Tibial nerve (tissue), 4 donors: ENCODE results near the gene TRAPPC3L. TPM values are rescaled to one million over a fixed set of nuclear protein-coding genes. Genes with fewer than 3 reads are reported as not detected.

ENCODE experiments used
- DNase-seq, 2 donors: peaks; one replicate each; pipeline ENCODE4 v3.0.0-alpha.2; 2019; ENCODE audit warnings: low spot score in 2 of 2
- H3K27ac ChIP-seq, 4 donors: fragments of 200-600 bp; sonication (generic) in 3 of 4; one replicate each; pipeline ENCODE4 v1.5.1; 2017 to 2019; ENCODE audit warnings: mild to moderate bottlenecking in 1 of 4
- H3K27me3 ChIP-seq, 2 donors: fragments of 200-600 bp; sonication (generic) in 1 of 2; one replicate each; pipeline versions ENCODE4 v1.5.1 to v1.6.0; 2017 to 2019
- H3K36me3 ChIP-seq, 3 donors: fragments of 200-600 bp; sonication (generic); one replicate each; pipeline ENCODE4 v1.5.1; 2018 to 2019
- H3K4me1 ChIP-seq, 4 donors: fragments of 200-600 bp; sonication (generic) in 3 of 4; one replicate each; pipeline ENCODE4 v1.5.1; 2017 to 2019
- H3K4me3 ChIP-seq, 4 donors: fragments of 200-600 bp; sonication (generic) in 3 of 4; one replicate each; pipeline ENCODE4 v1.5.1; 2017 to 2019; ENCODE audit warnings: mild to moderate bottlenecking in 1 of 4, moderate library complexity in 1 of 4
- H3K9me3 ChIP-seq, 4 donors: fragments of 200-600 bp; sonication (generic) in 3 of 4; one replicate each; pipeline ENCODE4 v1.5.1; 2017 to 2019
- CTCF ChIP-seq, 5 experiments: fragments of 200-600 bp in 3 of 5; fragments of 450-650 bp in 2 of 5; sonication (generic) in 3 of 5; IDR thresholded peaks; one replicate each; pipeline ENCODE4 v1.5.1; 2016 to 2019; ENCODE audit warnings: antibody characterized with exemption in 5 of 5, mild to moderate bottlenecking in 3 of 5, moderate library complexity in 2 of 5
- EP300 ChIP-seq, 2 donors: sonication (generic); formaldehyde crosslinking; IDR thresholded peaks; one replicate each; pipeline ENCODE4 v1.6.1; 2017; ENCODE audit warnings: antibody characterized with exemption in 2 of 2, mild to moderate bottlenecking in 1 of 2
- POLR2A ChIP-seq, 2 donors: fragments of 450-650 bp; IDR thresholded peaks; one replicate each; pipeline ENCODE4 v1.6.1; 2017; ENCODE audit warnings: antibody characterized with exemption in 2 of 2, mild to moderate bottlenecking in 2 of 2, moderate library complexity in 2 of 2
- WGBS, 2 donors: methylation state at CpG; one replicate each; pipeline ENCODE4 v1.1.5; 2018; 5-methylcytosine and 5-hydroxymethylcytosine counted together
- total RNA-seq, 4 donors: library from RNA; depleted of rRNA; stranded (reverse); fragments of >200 nt; gene quantifications; one replicate each; pipeline ENCODE4 v1.1.0, GENCODE V29; 2016

TRAPPC3L gene
- total RNA-seq, 4 donors from 2014 or later, result 0.21 TPM; not detected in 3

- no peaks in the 10 kb centered on the region for H3K27me3 ChIP-seq
- no peaks in the 10 kb centered on the region for H3K9me3 ChIP-seq
- TF ChIP-seq CTCF (IDR thresholded peaks at IDR 0.05) (no peak), EP300 (IDR thresholded peaks at IDR 0.05) (no peak), POLR2A (IDR thresholded peaks at IDR 0.05) (no peak)
- no peaks in the 10 kb centered on the region for H3K36me3 ChIP-seq
- H3K4me3 ChIP-seq, result no peak overlapping the region
- peak overlapping the region in 1 of 4 donors; percentile 63 for H3K27ac ChIP-seq
- DNase-seq, result no peak
- 87 to 93% methylated on average over 3 of the region's 3 CpGs for WGBS, 2 donors
- peaks cover 0 to 29% (median 0%) of the 10 kb centered on the region in 4 donors for H3K4me1 ChIP-seq
These were observed 15.8 kb downstream of the TRAPPC3L start for GRCh38 chr6:116529466-116530290.

GRCh38 chr6:116528780-116529179 lies 16.7 kb downstream of the TRAPPC3L start:
- WGBS, 2 donors, result 25 to 28% methylated on average over 3 of the region's 3 CpGs
- DNase-seq, result no peak
- H3K27me3 ChIP-seq, result no peaks in the 10 kb centered on the region
- H3K9me3 ChIP-seq, result no peaks in the 10 kb centered on the region
- peak overlapping the region in 2 of 4 donors; percentile 29 to 63 for H3K27ac ChIP-seq
- H3K4me1 ChIP-seq, result peaks cover 0 to 29% (median 0%) of the 10 kb centered on the region in 4 donors
- TF ChIP-seq CTCF (IDR thresholded peaks at IDR 0.05) (no peak), EP300 (IDR thresholded peaks at IDR 0.05) (no peak), POLR2A (IDR thresholded peaks at IDR 0.05) (no peak)
- H3K4me3 ChIP-seq, result no peak overlapping the region
- no peaks in the 10 kb centered on the region for H3K36me3 ChIP-seq

- H3K27me3 ChIP-seq, result no peaks in the 10 kb centered on the region
- peak overlapping the region in 2 of 4 donors; percentile 29 to 63 for H3K27ac ChIP-seq
- TF ChIP-seq EP300 (IDR thresholded peaks at IDR 0.05) (no peak), POLR2A (IDR thresholded peaks at IDR 0.05) (no peak), CTCF (IDR thresholded peaks at IDR 0.05) (no peak)
- WGBS, 2 donors, result 29 to 49% methylated on average over 1 of the region's 1 CpG
- no peak for DNase-seq
- no peaks in the 10 kb centered on the region for H3K36me3 ChIP-seq
- no peaks in the 10 kb centered on the region for H3K9me3 ChIP-seq
- H3K4me3 ChIP-seq, result no peak overlapping the region
- H3K4me1 ChIP-seq, result peaks cover 0 to 29% (median 0%) of the 10 kb centered on the region in 4 donors
These were observed 17.4 kb downstream of the TRAPPC3L start for GRCh38 chr6:116528133-116528532.

GRCh38 chr6:116524236-116524635 lies 21.2 kb downstream of the TRAPPC3L start:
- DNase-seq, result no peak
- no peak for TF ChIP-seq EP300 (IDR thresholded peaks at IDR 0.05)
- no peak for TF ChIP-seq CTCF (IDR thresholded peaks at IDR 0.05)
- TF ChIP-seq POLR2A (IDR thresholded peaks at IDR 0.05), result no peak
- Histone ChIP-seq H3K27me3 (no peaks in the 10 kb centered on the region), H3K4me1 (peaks cover 0 to 16% (median 0%) of the 10 kb centered on the region in 4 donors), H3K36me3 (peaks cover 0 to 2% (median 0%) of the 10 kb centered on the region in 3 donors), H3K27ac (no peak overlapping the region), H3K4me3 (no peak overlapping the region), H3K9me3 (no peaks in the 10 kb centered on the region)
- WGBS, 2 donors, result 60 to 88% methylated on average over 2 of the region's 2 CpGs

GRCh38 chr6:116522896-116523295 lies 22.6 kb downstream of the TRAPPC3L start:
- 89 to 93% methylated on average over 2 of the region's 2 CpGs for WGBS, 2 donors
- H3K4me1 ChIP-seq, result peaks cover 0 to 7% (median 0%) of the 10 kb centered on the region in 4 donors
- peaks cover 0 to 6% (median 0%) of the 10 kb centered on the region in 3 donors for H3K36me3 ChIP-seq
- H3K27ac ChIP-seq, result no peak overlapping the region
- H3K4me3 ChIP-seq, result no peak overlapping the region
- DNase-seq, result no peak
- no peaks in the 10 kb centered on the region for H3K27me3 ChIP-seq
- TF ChIP-seq EP300 (IDR thresholded peaks at IDR 0.05), result no peak
- TF ChIP-seq POLR2A (IDR thresholded peaks at IDR 0.05), result no peak
- no peak for TF ChIP-seq CTCF (IDR thresholded peaks at IDR 0.05)
- no peaks in the 10 kb centered on the region for H3K9me3 ChIP-seq
